PC-9 (cell line): ENCODE measurements around the gene NT5DC1. TPM values are rescaled to one million over a fixed set of nuclear protein-coding genes. Genes with fewer than 3 reads are reported as not detected.
A peak's percentile ranks its signal among the peaks of the same experiment; 100 is the strongest.

Experiments used
- BruUV-seq: library from RNA; stranded (reverse); fragments of 400-500 nt; replicated peaks from 2 replicates; lab custom pipeline; 2021; lab: Mats Ljungman, UMichigan
- CTCF ChIA-PET: fragments of 300-600 bp; sonication (Branson Sonifier 250); formaldehyde crosslinking; loops from one replicate; lab custom pipeline; 2022; ENCODE audit warnings: antibody characterized with exemption; lab: Charles Lee
- POLR2A ChIA-PET: fragments of 300-600 bp; sonication (Branson Sonifier 250); formaldehyde crosslinking; loops from one replicate; lab custom pipeline; 2022; ENCODE audit warnings: antibody characterized with exemption; ENCODE audit not compliant: unreplicated experiment; lab: Charles Lee
- DNase-seq, 2 experiments: peaks; one replicate each; pipeline versions ENCODE4 v3.0.0 to v3.0.0-alpha.2; 2015 to 2022; ENCODE audit warnings: mixed read lengths in 1 of 2
- H2AFZ ChIP-seq: fragments of 200-600 bp; sonication (generic); 2 replicates; pipeline ENCODE4 v1.8.1; 2017; ENCODE audit warnings: antibody characterized with exemption
- H3F3A ChIP-seq: fragments of 200-600 bp; sonication (generic); 2 replicates; pipeline ENCODE4 v1.8.1; 2017; ENCODE audit warnings: antibody characterized with exemption, mild to moderate bottlenecking, low read depth; ENCODE audit not compliant: insufficient read depth
- H3K27ac ChIP-seq: fragments of 200-600 bp; sonication (generic); 2 replicates; pipeline ENCODE4 v1.6.1; 2016; ENCODE audit warnings: mixed run types
- H3K27me3 ChIP-seq: fragments of 200-600 bp; sonication (generic); 2 replicates; pipeline ENCODE4 v1.6.1; 2016; ENCODE audit warnings: low read depth, mixed run types; ENCODE audit not compliant: insufficient read depth
- H3K36me3 ChIP-seq: fragments of 200-600 bp; sonication (generic); 2 replicates; pipeline ENCODE4 v1.6.1; 2016; ENCODE audit warnings: low read depth, mixed run types
- H3K4me1 ChIP-seq: fragments of 200-600 bp; sonication (generic); replicated peaks from 2 replicates; pipeline ENCODE4 v1.6.1; 2016; ENCODE audit warnings: mixed run types; ENCODE audit not compliant: insufficient read depth
- H3K4me2 ChIP-seq: fragments of 200-600 bp; sonication (generic); 2 replicates; pipeline ENCODE4 v1.6.1; 2017; ENCODE audit warnings: mixed run types
- H3K4me3 ChIP-seq: fragments of 200-600 bp; sonication (generic); 2 replicates; pipeline ENCODE4 v1.6.1; 2016; ENCODE audit warnings: mixed run types
- H3K79me2 ChIP-seq: fragments of 200-600 bp; sonication (generic); 2 replicates; pipeline ENCODE4 v1.6.1; 2017; ENCODE audit warnings: low read depth, mixed run types
- H3K9me2 ChIP-seq: fragments of 200-600 bp; sonication (generic); 2 replicates; pipeline ENCODE4 v1.8.1; 2017; ENCODE audit warnings: mild to moderate bottlenecking; ENCODE audit not compliant: insufficient read depth
- H3K9me3 ChIP-seq: fragments of 200-600 bp; sonication (generic); 2 replicates; pipeline ENCODE4 v1.8.1; 2016; ENCODE audit warnings: low read depth; ENCODE audit not compliant: insufficient read depth
- H4K20me1 ChIP-seq: fragments of 200-600 bp; sonication (generic); 2 replicates; pipeline ENCODE4 v1.8.1; 2017; ENCODE audit not compliant: insufficient read depth
- CTCF ChIP-seq: fragments of 200-600 bp; sonication (generic); conservative IDR thresholded peaks from 2 replicates; pipeline ENCODE4 v1.6.1; 2017; ENCODE audit warnings: mixed run types, antibody characterized with exemption, mild to moderate bottlenecking, moderate library complexity
- EZH2 ChIP-seq: fragments of 200-600 bp; sonication (generic); IDR thresholded peaks from 2 replicates; pipeline ENCODE4 v1.8.0; 2017; ENCODE audit warnings: antibody characterized with exemption, low read depth
- intact Hi-C: fragments of 100-400 bp; cut with micrococcal nuclease; formaldehyde crosslinking; loops from one replicate; pipeline ENCODE4 v1.10.0; 2022; ENCODE audit not compliant: unreplicated experiment
- total RNA-seq: library from RNA; stranded (reverse); gene quantifications from 2 replicates; pipeline ENCODE4 v1.2.3, GENCODE V29; 2021

NT5DC1 gene
- total RNA-seq, 1 experiment from 2014 or later = 33.5 TPM

- intact Hi-C loops = loop anchor here (10.0 kb wide), 1 partner anchor 214 kb away; no protein-coding TSS in a partner anchor
- POLR2A ChIA-PET = no interaction called here
- no peaks in the 10 kb centered on the region for H3K4me1 ChIP-seq
- H3K79me2 ChIP-seq = no peaks in the 10 kb centered on the region
- H3K4me2 ChIP-seq = no peak overlapping the region
- no peak overlapping the region for H3K27ac ChIP-seq
- H3K4me3 ChIP-seq = no peak overlapping the region
- H2AFZ ChIP-seq = no peak overlapping the region
- no peaks in the 10 kb centered on the region for H3K9me2 ChIP-seq
- no peak for TF ChIP-seq CTCF
- TF ChIP-seq EZH2 = no peak
- no peak for DNase-seq
- CTCF ChIA-PET = no interaction called here
- no peaks in the 10 kb centered on the region for H3F3A ChIP-seq
- H4K20me1 ChIP-seq = no peaks in the 10 kb centered on the region
- H3K36me3 ChIP-seq = 0 out of 2 replicates have a peak, but pooled peaks cover 10% of the 10 kb centered on the region
- BruUV-seq = no TSS peak
- H3K27me3 ChIP-seq = no peaks in the 10 kb centered on the region
- H3K9me3 ChIP-seq = no peaks in the 10 kb centered on the region
Measured at GRCh38 chr6:116108836-116109235, 8.2 kb downstream of the NT5DC1 start.

GRCh38 chr6:116111552-116112528, 11.2 kb downstream of the NT5DC1 start:
- no peak overlapping the region for H3K4me3 ChIP-seq
- H3K4me1 ChIP-seq = no peaks in the 10 kb centered on the region
- H3K36me3 ChIP-seq = peaks cover 7% of the 10 kb centered on the region; the same call in 1 of the 2 replicates
- no peaks in the 10 kb centered on the region for H3K27me3 ChIP-seq
- no peak overlapping the region for H3K4me2 ChIP-seq
- no peaks in the 10 kb centered on the region for H3K9me2 ChIP-seq
- ChIA-PET POLR2A (interaction anchor here (0.6 kb wide), 1 partner anchor 608 kb away, joined by 3 read pairs; no protein-coding TSS in a partner anchor), CTCF (interaction anchor here (0.6 to 1.1 kb wide), 2 partner anchors 98 to 101 kb away, joined by 3 to 5 read pairs; no protein-coding TSS in a partner anchor)
- no peaks in the 10 kb centered on the region for H3F3A ChIP-seq
- H3K79me2 ChIP-seq = no peaks in the 10 kb centered on the region
- no peak for TF ChIP-seq EZH2
- peak; percentile 77 for TF ChIP-seq CTCF
- intact Hi-C loops = loop anchor here (10.0 kb wide), 2 partner anchors 533 to 853 kb away; no protein-coding TSS in a partner anchor
- H4K20me1 ChIP-seq = no peaks in the 10 kb centered on the region
- no peak overlapping the region for H2AFZ ChIP-seq
- no peak overlapping the region for H3K27ac ChIP-seq
- H3K9me3 ChIP-seq = no peaks in the 10 kb centered on the region
- DNase-seq = peak in 1 of 2 experiments; percentile 28
- BruUV-seq = no TSS peak

- ChIA-PET CTCF (interaction anchor here (0.6 to 0.9 kb wide), 3 partner anchors 16 to 420 kb away, joined by 3 read pairs; no protein-coding TSS in a partner anchor), POLR2A (no interaction called here)
- Histone ChIP-seq H3K9me3 (no peaks in the 10 kb centered on the region), H4K20me1 (no peaks in the 10 kb centered on the region), H2AFZ (no peak overlapping the region), H3K27ac (no peak overlapping the region), H3F3A (no peaks in the 10 kb centered on the region), H3K4me1 (no peaks in the 10 kb centered on the region), H3K4me2 (no peak overlapping the region), H3K27me3 (no peaks in the 10 kb centered on the region), H3K79me2 (no peaks in the 10 kb centered on the region), H3K36me3 (peaks cover 11% of the 10 kb centered on the region), H3K9me2 (no peaks in the 10 kb centered on the region), H3K4me3 (no peak overlapping the region)
- TF ChIP-seq EZH2 = no peak
- DNase-seq = no peak
- BruUV-seq = no TSS peak
- intact Hi-C loops = loop anchor here (10.0 kb wide), 2 partner anchors 531 to 851 kb away; no protein-coding TSS in a partner anchor
Measured at GRCh38 chr6:116113386-116113785, 12.7 kb downstream of the NT5DC1 start.
